BJ (cell line): ENCODE results near the gene SMURF1. TPM values are rescaled to one million over a fixed set of nuclear protein-coding genes. Genes with fewer than 3 reads are reported as not detected.

Source experiments
- CTCF ChIA-PET: fragments of 350-600 bp; formaldehyde crosslinking; extraction: SDS; loops from one replicate; lab custom pipeline; 2021; ENCODE audit warnings: antibody characterized with exemption, inconsistent platforms; lab: Yijun Ruan, JAX
- POLR2A ChIA-PET: fragments of 300-600 bp; sonication (Branson Sonifier 250); formaldehyde crosslinking; extraction: SDS; loops from one replicate; lab custom pipeline; 2021; ENCODE audit warnings: antibody characterized with exemption; lab: Charles Lee
- DNase-seq: peaks from one replicate; pipeline ENCODE4 v3.0.0-alpha.2; 2011; ENCODE audit warnings: low read depth
- H3K27me3 ChIP-seq: 2 replicates; pipeline ENCODE4 v1.6.0; 2011; ENCODE audit warnings: low read length; ENCODE audit not compliant: control insufficient read depth, insufficient read depth
- H3K36me3 ChIP-seq: 2 replicates; pipeline ENCODE4 v1.5.1; 2011; ENCODE audit warnings: low read length; ENCODE audit not compliant: control insufficient read depth, insufficient read depth
- H3K4me3 ChIP-seq: 2 replicates; pipeline ENCODE4 v1.5.1; 2011; ENCODE audit warnings: low read depth, mild to moderate bottlenecking, control low read depth, low read length
- CTCF ChIP-seq: IDR thresholded peaks from 2 replicates; pipeline ENCODE4 v1.5.1; 2011; ENCODE audit warnings: low read depth, mild to moderate bottlenecking, control low read depth, inconsistent platforms, low read length, moderate library complexity; ENCODE audit not compliant: insufficient read depth
- polyA plus RNA-seq: library from polyadenylated mRNA; depleted of rRNA; stranded (reverse); fragments of >200 nt; gene quantifications from 2 replicates; pipeline ENCODE4 v1.2.3, GENCODE V29; 2011

Gene SMURF1
- polyA plus RNA-seq, 1 experiment = 15.4 TPM

- POLR2A ChIA-PET = no interaction called here
- CTCF ChIA-PET = no interaction called here
- H3K4me3 ChIP-seq = no peak overlapping the region
- H3K36me3 ChIP-seq = peaks cover 25% of the 10 kb centered on the region
- DNase-seq = no peak
- TF ChIP-seq CTCF = no peak
- no peaks in the 10 kb centered on the region for H3K27me3 ChIP-seq
Observed at GRCh38 chr7:99003419-99003818, 140.5 kb downstream of the SMURF1 start.

- TF ChIP-seq CTCF = no peak
- Histone ChIP-seq H3K4me3 (no peak overlapping the region), H3K27me3 (no peaks in the 10 kb centered on the region), H3K36me3 (peaks cover 21% of the 10 kb centered on the region)
- ChIA-PET CTCF (no interaction called here), POLR2A (no interaction called here)
- DNase-seq = no peak
Observed at GRCh38 chr7:99002827-99003212, 141.1 kb downstream of the SMURF1 start.

GRCh38 chr7:99002148-99002826 lies 141.6 kb downstream of the SMURF1 start:
- peaks cover 21% of the 10 kb centered on the region for H3K36me3 ChIP-seq
- ChIA-PET POLR2A (interaction anchor here (0.6 kb wide), 1 partner anchor 140 kb away, joined by 5 read pairs; no protein-coding TSS in a partner anchor), CTCF (interaction anchor here (1.2 kb wide), 1 partner anchor 311 kb away, joined by 4 read pairs; no protein-coding TSS in a partner anchor)
- no peak overlapping the region for H3K4me3 ChIP-seq
- no peaks in the 10 kb centered on the region for H3K27me3 ChIP-seq
- no peak for DNase-seq
- TF ChIP-seq CTCF = no peak

- no peak for TF ChIP-seq CTCF
- CTCF ChIA-PET = interaction anchor here (1.2 to 2.0 kb wide), 2 partner anchors 13 to 312 kb away, joined by 4 read pairs; no protein-coding TSS in a partner anchor
- no peak for DNase-seq
Observed at GRCh38 chr7:99001482-99002147, 142.3 kb downstream of the SMURF1 start.

GRCh38 chr7:99000904-99001465 lies 142.9 kb downstream of the SMURF1 start:
- TF ChIP-seq CTCF = no peak
- Histone ChIP-seq H3K36me3 (peaks cover 21% of the 10 kb centered on the region), H3K4me3 (no peak overlapping the region), H3K27me3 (no peaks in the 10 kb centered on the region)
- CTCF ChIA-PET = interaction anchor here (1.2 to 2.0 kb wide), 2 partner anchors 14 to 313 kb away, joined by 4 read pairs; no protein-coding TSS in a partner anchor
- DNase-seq = peak; percentile 35
- POLR2A ChIA-PET = interaction anchor here (0.5 kb wide), 1 partner anchor 8 kb away, joined by 8 read pairs; no protein-coding TSS in a partner anchor

More at GRCh38 chr7:99001482-99002147, 142.3 kb downstream of the SMURF1 start:
- Histone ChIP-seq H3K27me3 (no peaks in the 10 kb centered on the region), H3K36me3 (peaks cover 20% of the 10 kb centered on the region), H3K4me3 (no peak overlapping the region)
- POLR2A ChIA-PET = interaction anchor here (0.6 kb wide), 1 partner anchor 141 kb away, joined by 5 read pairs; no protein-coding TSS in a partner anchor
